CMK (cell line): Measurements from ENCODE around the gene CEP20.
"Not testable (repeated sequence)": the region's sequence is repeated elsewhere in the genome, so short reads cannot be mapped to it uniquely, and the experiment has no call there.

ENCODE experiments used
- DNase-seq: peaks from one replicate; pipeline ENCODE4 v3.0.0-alpha.2; 2010; ENCODE audit warnings: low read depth

CEP20 gene, protein sequence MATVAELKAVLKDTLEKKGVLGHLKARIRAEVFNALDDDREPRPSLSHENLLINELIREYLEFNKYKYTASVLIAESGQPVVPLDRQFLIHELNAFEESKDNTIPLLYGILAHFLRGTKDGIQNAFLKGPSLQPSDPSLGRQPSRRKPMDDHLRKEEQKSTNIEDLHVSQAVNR

DNA sequence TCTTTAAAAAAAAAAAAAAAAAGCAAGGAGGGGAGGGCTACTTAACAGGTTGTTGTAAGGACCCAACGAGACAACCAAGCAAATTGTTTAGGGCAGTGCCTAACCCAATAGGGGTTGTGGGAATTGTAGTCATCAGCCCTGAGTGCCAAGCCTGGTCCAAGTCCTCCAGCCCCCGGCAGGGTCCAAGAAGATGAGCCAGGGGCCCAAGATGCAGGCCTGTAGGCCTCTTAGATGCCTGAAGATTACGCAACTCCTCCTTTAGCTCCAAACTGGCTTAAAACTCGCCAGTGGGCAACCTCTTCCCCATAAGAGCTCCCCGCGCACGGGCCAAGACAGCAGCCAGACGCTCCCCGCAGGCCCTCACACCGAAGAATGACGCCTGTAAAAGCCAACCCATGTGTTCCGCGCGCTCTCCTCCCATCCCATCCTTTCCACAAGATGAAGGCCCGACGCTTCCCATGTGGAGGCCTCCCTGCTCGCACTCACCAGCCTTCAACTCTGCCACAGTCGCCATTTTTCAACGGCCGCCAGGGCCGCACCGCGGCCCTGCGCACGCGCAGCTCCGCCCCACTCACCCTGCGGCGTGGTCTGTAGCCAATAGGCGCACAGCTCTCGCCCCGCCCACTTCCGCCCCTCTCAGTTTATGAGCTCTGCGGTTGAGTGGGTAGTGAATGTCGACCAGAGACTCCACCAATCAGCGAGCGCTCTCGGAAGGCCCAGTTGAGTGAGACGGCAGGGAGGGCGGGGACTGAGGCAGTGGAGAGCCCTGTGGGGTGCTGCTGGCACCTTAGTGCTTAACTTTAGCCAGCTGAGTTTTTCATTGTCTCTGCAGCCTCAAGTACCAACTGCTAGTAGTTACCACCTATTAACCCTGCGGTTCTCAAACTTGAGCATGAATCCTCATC is at the start of gene CEP20:
CEP20 (minus strand) TSS at position 532 of the 905 bp plus-strand sequence; CDS start at position 514, 18 bp downstream.
- peak; percentile 97 for DNase-seq

DNA sequence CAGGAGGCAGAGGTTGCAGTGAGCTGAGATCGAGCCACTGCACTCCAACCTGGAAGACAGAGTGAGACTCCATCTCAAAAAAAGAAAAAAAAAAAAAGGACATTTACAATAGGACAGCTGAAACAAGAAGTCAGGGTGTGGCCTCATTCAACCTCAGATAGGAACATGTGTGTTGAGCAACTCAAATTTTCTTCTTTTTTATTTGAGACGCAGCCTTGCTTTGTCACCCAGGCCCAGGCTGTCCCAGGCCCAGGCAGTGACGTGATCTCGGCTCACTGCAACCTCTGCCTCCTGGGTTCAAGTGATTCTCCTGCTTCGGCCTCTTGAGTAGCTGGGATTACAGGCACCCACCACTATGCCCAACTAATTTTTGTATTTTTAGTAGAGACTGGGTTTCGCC is 48.4 kb upstream of the CEP20 start:
- DNase-seq, result not testable (repeated sequence)

DNA sequence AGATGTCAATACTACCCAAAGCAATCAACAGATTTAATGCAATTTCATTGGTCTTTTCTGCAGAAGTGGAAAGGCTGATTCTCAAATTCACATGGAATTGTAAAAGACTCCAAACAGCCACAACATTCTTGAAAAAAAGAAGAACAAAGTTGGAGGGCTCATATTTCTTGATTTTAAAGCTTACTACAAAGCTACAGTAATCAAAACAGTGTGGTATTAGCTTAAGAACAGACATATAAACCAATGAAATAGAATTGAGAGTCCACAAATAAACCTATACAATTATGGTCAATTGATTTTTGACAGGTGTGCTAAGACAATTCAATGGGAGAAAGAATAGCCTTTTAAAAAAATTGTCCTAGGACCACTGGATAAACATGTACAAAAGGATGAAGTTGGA is 46.6 kb upstream of the CEP20 start:
- DNase-seq, result no peak

DNA sequence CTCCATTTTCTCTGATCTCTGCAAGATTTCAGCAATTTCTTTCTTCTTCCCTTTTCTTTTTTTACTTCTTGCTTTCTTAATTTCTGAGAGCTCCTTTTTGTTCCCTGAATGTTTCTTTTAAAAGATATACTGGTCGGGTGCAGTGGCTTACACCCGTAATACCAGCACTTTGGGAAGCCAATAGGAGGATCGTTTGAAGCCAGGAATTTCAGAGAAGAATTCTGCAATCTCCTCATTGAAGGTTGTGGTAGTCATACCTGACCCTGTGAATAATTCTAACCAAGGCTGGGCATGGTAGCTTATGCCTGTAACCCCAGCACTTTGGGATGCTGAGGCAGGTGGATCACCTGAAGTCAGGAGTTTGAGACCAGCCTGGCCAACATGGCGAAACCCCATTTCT is 45.4 kb upstream of the CEP20 start:
- no peak for DNase-seq

DNA sequence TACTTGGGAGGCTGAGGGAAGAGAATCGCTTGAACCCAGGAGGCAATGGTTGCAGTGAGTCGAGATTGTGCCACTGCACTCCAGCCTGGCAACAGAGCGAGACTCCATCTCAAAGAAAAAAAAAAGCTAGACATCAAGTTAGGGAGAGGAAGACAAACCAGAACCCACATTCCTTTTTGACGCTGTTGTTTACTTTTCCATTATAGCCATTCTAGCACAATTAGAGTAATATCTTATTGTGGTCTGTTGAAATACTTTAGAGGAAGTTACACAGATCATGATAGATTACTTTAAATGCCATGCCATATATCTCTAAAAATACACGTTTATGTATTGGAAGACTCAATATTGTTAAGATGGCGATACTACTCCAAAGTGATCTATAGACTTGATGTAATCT is 44.5 kb upstream of the CEP20 start:
- no peak for DNase-seq

DNA sequence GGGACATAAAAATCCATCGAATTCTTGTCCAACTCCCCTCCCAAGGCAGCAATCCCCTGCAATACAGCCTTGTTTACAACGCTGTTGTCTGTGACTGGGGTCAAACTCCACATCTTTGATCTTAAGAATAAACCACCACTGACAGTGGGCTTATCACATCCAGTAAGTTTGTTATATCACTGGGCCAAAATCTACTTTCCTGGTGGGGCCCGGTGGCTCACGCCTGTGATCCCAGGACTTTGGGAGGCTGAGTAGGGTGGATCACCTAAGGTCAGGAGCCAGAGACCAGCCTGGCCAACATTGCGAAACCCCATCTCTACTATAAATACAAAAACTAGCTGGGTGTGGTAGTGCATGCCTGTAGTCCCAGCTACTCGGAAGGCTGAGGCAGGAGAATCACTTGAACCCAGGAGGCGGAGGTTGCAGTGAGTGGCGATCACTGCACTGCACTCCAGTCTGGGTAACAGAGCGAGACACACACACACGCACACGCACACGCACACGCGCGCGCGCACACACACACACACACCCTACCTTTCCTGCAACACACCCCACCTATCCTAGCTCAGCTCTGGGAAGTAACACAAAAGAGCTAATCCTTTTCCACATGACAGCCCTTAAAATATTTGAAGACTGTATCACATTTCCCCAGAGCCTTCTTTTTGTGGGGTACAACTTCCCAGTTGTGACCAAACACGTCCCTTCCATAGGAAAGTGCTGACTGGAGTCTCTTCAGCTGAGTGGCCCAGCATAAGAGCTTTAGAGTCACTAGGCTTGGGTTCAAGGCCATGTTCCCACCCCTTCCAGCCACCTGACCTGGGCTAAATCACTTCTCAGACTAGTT is 40.1 kb upstream of the CEP20 start:
- DNase-seq, result no peak

DNA sequence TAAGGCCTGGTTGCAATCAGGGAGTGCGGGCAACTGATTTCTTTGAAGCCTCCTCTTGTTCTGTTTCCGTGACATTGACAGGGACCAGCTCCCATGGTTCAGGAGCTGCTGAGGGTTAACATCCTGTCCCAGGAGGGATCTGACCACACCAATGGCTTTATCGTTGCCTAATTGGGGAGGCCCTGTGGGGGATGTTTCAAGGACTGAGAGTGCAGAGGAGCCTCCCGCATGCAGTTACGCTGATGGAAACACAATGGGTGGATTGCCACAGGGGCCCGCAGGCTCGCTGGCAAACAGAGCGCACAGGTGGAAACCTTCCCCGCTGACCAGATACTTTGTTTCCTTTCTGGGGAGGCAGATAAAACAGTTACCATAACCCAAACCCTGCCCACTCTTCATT is 37.2 kb upstream of the CEP20 start:
- DNase-seq, result no peak

DNA sequence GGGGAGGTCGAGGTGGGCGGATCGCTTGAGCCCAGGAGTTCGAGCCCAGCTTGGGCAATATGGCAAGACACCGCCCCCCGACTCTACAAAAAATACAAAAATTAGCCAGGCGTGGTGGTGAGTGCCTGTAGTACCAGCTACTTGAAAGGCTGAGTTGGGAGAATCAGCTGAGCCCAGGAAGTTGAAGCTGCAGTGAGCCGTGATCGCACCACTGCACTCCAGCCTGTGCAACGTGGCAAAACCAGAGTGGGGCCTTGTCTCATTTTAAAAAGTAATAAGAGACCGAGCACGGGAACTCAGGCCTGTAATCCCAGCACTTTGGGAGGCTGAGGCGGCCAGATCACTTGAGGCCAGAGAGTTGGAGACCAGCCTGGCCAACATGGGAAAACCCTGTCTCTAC is 36.6 kb upstream of the CEP20 start:
- DNase-seq, result no peak

DNA sequence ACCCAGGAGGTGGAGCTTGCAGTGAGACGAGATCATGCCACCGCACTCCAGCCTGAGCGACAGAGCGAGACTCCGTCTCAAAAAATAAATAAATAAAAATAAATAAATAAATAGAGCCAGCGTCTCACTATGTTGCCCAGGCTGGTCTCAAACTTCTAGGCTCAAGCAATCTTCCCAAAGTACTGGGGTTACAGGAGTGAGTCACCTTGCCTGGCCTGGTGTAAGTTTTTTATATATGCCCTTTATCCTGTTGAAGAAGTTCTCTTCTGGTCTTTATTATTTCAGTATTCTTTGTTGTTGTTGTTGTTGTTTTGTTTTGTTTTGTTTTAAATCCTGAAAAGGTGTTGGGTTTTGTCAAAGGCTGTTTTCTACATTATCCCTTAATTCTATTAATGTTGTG is 30.9 kb upstream of the CEP20 start:
- DNase-seq, result no peak

DNA sequence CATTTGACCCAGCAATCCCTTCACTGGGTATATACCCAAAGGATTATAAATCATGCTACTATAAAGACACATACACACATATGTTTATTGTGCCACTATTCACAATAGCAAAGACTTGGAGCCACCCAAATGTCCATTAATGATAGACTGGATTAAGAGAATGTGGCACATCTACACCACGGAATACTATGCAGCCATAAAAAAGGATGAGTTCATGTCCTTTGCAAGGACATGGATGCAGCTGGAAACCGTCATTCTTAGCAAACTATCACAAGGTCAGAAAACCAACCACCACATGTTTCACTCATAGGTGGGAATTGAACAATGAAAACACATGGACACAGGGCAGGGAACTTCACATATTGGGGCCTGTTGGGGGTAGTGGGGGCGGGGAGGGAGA is 29.9 kb upstream of the CEP20 start:
- DNase-seq, result not testable (repeated sequence)

DNA sequence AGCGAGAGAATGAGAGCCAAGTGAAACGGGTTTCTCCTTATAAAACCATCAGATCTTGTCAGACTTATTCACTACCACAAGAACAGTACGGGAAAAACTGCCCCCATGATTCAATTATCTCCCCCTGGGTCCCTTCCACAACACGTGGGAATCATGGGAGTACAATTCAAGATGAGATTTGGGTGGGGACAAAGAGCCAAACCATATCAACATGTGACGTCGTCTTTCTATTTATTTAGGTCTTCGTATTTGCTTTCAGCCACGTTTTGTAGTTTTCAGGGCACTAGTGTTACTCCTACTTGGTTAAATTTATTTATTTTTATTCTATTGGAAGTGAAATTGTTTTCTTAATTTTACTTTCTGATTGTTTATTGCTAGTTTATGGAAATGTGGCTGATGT is 27.9 kb upstream of the CEP20 start:
- no peak for DNase-seq

DNA sequence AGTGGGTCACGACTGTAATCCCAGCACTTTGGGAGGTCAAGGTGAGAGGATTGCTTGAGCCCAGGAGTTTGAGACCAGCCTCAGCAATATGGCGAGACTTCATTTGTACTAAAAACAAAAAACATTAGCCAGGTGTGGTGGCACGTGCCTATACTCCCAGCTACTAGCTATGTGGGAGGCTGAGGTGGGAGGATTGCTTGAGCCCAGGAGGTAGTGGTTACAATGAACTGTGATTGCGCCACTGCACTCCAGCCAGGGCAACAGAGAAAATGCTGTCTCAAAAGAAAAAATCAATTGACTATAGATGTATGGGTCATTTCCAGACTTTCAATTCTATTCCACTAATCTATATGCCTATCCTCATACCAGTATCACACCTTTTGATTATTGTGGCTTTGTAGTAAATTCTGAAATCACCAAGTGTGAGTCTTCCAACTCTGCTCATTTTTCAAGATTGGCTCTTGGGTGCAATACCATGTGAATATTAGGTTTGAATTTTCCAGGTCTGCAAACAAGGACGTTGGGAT is 27.2 kb upstream of the CEP20 start:
- no peak for DNase-seq

DNA sequence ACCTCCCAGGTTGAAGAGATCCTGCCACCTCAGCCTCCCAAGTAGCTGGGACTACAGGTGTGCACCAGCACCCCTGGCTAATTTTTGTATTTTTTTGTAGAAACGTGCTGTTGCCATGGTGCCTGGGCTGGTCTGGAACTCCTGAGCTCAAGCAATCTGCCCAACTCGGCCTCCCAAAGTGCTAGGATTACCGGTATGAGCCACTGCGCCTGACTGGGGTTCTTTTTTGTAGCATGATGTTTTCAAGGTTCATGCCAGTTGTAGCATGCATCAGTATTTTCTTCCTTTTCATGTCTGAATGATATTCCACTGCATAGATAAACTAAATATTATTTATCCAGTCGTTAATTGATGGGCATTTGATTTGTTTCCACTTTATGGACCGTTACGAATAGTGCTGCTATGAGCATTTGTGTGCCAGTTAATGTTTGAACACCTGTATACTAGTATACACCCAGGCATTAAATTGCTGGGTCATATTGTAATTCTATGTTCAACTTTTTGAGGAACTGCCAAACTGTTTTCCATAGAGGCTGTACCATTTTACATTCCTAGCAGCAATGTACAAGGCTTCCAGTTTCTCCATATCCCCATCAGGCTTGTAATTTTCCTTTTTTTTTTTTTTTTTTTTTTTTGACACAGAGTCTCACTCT is 24.8 kb upstream of the CEP20 start:
- no peak for DNase-seq

DNA sequence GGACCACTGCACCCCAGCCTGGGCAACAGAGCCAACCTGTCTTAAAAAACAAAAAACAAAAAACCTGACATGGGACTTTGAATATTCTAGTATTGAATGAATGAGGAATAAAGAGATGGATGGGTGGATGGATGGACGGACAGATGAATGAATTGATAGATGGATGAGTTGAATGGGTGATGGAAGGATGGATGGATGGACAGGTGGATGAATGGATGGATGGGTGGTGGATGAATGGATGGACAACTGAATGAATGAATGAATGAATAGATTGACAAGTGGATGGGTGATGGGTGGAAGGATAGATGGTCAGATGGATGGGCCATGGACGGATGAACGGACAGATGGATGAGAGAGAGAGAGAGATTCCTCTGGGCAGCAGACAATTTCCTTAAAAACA is 22.8 kb upstream of the CEP20 start:
- DNase-seq, result no peak

DNA sequence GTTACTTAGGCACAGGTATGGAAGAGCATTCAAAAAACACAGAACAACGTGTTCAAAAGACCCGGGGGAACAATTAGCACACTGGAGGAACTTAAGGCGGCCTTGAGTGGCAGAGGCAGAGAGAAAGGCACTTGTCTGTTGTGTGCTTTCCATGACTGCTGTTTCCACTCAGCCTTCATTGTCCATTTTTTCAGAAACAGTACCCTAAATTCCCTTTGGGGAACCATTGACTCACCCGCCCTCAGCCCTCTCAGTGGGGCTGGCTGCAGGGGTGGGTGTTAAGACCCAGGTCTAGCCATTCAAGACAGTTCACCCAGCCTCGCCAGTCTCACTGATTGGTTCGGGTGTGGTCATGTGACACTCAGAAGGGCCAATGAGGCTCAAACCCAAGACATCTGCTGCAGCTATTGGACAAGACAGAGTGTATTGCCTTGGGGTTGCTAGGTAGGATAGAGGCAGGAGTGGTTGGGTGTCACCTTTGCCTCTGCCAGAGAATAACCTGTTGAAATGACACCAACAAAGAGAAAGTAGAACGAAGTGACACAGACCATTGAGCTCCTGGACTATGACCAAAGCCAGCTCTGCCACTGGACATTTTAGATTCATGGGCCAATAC is 19.6 kb upstream of the CEP20 start:
- DNase-seq, result peak; percentile 41

DNA sequence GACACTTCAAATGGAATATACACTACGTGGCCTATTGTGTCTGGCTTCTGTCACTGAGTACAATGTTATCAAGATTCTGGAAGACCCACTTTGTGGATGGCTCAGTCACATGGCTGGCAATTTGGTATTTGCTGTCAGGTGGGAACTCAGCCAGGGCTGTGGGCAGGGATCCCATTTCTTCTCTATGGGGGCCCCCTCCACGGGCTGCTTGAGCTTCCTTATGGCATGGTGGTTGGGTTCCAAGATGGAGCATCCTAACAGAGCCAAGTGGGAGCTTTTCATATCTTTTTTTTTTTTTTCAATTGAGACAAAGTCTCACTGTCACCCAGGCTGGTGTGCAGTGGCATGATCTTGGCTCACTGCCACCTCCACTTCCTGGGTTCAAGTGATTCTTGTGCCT is 18.0 kb upstream of the CEP20 start:
- no peak for DNase-seq

DNA sequence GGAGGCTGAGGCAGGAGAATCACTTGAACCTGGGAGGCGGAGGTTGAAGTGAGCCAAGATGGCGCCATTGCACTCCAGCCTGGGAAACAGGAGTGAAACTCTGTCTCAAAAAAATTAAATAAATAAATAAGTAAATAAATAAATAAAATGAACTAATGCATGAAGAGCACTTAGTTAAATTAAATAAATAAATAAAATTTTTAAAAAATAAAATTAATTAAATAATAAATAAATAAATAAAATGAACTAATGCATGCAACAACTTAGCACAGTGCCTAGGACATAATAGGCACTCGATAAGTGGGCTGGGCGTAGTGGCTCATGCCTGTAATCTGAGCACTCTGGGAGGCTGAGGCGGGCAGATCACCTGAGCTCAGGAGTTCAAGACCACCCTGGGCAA is 15.6 kb upstream of the CEP20 start:
- no peak for DNase-seq

DNA sequence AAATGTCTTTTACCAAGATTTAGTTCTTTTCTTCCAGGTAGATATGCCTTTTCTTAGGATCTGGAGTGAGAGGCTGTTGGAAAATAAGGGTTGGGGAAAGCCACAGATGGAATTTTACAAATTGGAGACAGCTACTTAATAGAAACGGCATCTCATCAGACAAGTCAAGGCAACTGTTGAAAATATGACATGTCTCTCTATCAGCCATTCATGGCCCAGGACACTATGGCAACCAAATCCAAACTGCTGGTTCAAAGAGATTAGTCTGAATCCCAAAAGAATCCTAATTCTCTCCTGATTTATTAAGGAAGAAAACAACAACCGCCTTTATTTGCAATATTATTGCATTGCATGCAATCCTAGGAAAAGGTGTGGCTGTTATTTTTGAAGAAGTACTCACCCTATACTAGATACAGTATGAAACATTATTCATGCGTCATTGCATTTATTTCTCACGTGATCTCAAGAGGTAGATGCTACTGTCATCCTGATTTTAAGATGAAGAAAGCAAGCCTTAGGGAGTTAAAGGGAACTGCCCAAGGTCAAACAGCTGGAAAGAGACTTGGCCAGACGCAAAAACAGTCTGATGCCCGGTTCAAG is 12.6 kb upstream of the CEP20 start:
- no peak for DNase-seq

DNA sequence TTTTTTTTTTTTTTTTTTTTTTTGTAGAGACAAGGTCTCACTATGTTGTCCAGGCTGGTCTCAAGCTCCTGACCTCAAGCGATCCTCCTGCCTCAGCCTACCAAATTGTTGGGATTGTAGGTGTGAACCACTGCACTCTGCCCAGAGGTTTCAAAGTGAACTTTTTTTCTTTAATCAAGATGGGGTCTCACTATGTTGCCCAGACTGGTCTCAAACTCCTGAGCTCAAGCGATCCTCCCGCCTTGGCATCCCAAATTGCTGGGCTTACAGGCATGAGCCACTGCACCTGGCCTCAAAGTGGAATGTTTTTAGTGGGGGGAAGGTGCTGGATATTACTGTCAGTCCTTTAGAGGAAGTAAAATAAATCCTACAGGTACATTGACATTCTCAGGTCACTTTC is 12.0 kb upstream of the CEP20 start:
- no peak for DNase-seq

DNA sequence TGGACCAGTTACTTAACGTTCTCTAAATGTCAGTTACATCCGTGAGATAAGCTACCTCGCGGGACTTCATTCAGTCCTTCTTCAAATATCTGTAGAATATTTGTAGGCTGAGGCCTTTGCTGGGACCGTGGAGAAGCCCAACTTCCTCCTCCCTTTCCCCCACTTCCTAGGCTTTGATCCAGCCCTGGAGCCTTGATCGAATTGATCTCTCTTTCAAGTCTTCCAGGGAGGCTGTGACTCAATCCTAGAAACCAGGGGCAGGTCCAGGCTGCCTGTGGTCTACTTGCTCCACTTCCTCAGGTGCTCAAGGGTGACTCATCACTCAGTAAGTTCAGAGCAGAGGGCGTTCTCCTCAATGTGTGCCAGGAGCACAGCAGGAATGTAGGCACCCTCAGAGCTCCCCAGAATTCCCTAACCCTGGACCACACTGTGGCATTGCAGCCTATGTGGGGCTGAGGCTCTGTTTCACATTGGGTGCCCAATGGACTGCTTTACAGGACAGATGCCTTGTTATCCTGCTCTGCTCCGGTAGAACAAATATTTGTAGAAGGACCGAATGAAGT is 11.2 kb upstream of the CEP20 start:
- DNase-seq, result no peak

DNA sequence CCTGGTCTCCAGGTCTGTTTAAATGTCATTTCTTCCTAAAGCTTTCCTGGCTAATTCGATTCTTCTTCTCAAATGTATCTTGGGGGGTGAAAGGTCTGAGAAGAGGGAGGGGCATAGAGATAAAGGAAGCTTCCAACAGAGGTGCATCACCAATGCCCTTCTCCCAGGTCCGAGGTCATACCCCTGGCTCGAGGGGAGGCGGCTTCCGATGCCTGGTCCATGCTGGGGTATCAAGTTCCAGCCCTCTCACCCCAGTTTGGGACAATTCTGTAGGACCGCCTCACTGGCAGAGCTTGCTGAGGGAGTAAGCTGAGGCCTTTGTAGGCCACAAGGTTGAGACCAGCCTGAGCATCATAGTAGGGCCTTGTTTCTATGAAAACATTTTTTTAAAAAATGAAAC is 10.3 kb upstream of the CEP20 start:
- DNase-seq, result no peak
